HG03342 (cell line): Measurements from ENCODE around the gene RPL41.
"Not testable (repeated sequence)": the region's sequence is repeated elsewhere in the genome, so short reads cannot be mapped to it uniquely, and the experiment has no call there.

Source experiments
- ATAC-seq: cut with Tn5 transposase; IDR thresholded peaks from one replicate; pipeline ENCODE4 v1.9.1; 2021; ENCODE audit warnings: mild to moderate bottlenecking, moderate library complexity; ENCODE audit not compliant: unreplicated experiment

The RPL41 gene

GRCh38 chr12:56153678-56154065 is 37.2 kb downstream of the RPL41 start:
- no peak for ATAC-seq

- ATAC-seq = no peak
Observed at GRCh38 chr12:56154246-56154771, 37.9 kb downstream of the RPL41 start.

- ATAC-seq = no peak
Observed at GRCh38 chr12:56154818-56155217, 38.4 kb downstream of the RPL41 start.

GRCh38 chr12:56155256-56155845 is 38.9 kb downstream of the RPL41 start:
- ATAC-seq = no peak

GRCh38 chr12:56156464-56157200 is 40.2 kb downstream of the RPL41 start:
- ATAC-seq = not testable (repeated sequence)

GRCh38 chr12:56157201-56158028 is 41.0 kb downstream of the RPL41 start:
- ATAC-seq = peak; percentile 35

GRCh38 chr12:56158029-56158925 is 41.8 kb downstream of the RPL41 start, which contains the start of gene MYL6:
TSS of gene MYL6 (plus strand) at chr12:56158359. CDS start at chr12:56158402, 43 bp downstream.
- ATAC-seq = peak; percentile 86

GRCh38 chr12:56158926-56159461 is 42.6 kb downstream of the RPL41 start:
- ATAC-seq = no peak

GRCh38 chr12:56159482-56160192 is 43.2 kb downstream of the RPL41 start:
- no peak for ATAC-seq

- no peak for ATAC-seq
Observed at GRCh38 chr12:56160193-56160763, 43.8 kb downstream of the RPL41 start.

GRCh38 chr12:56160894-56161689 is 44.7 kb downstream of the RPL41 start:
- no peak for ATAC-seq

GRCh38 chr12:56161690-56162351 is 45.4 kb downstream of the RPL41 start:
- ATAC-seq = no peak

GRCh38 chr12:56162468-56163290 is 46.2 kb downstream of the RPL41 start:
- no peak for ATAC-seq

GRCh38 chr12:56163533-56164344 is 47.3 kb downstream of the RPL41 start:
- ATAC-seq = no peak

GRCh38 chr12:56164345-56164729 is 47.9 kb downstream of the RPL41 start:
- no peak for ATAC-seq

- ATAC-seq = no peak
Observed at GRCh38 chr12:56165369-56165768, 48.9 kb downstream of the RPL41 start.
